22Rv1 (cell line): ENCODE data around the gene BTF3L4.

Experiments used
- ZFX ChIP-seq: fragments of 450-650 bp; IDR thresholded peaks from 2 replicates; pipeline ENCODE4 v1.6.1; 2017; ENCODE audit warnings: antibody characterized with exemption, borderline replicate concordance
- TF ChIP-seq, protein P1 (sequence below): fragments of 450-650 bp; IDR thresholded peaks from 2 replicates; pipeline ENCODE4 v1.5.1; 2017; ENCODE audit warnings: mild to moderate bottlenecking

DNA sequence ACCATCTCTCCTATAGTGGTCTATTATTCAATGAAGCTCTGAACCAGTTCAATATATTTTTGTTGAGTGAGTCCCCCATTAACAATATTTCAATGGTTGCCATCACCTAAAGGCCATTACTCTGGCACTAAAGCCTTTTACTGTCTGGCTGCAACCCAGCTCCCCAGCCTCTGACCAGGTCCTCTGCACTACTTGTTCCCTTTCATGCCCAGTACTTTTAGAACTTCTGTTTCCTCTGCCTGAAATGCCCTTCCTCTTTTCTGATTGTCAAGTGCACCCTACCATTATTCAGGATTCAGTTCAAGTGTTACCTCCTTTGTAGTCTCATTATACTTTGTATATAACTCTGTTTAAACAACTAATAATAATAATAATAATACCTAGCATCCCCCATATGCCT, 55.4 kb downstream of the BTF3L4 start:
- TF ChIP-seq, protein P1, sequence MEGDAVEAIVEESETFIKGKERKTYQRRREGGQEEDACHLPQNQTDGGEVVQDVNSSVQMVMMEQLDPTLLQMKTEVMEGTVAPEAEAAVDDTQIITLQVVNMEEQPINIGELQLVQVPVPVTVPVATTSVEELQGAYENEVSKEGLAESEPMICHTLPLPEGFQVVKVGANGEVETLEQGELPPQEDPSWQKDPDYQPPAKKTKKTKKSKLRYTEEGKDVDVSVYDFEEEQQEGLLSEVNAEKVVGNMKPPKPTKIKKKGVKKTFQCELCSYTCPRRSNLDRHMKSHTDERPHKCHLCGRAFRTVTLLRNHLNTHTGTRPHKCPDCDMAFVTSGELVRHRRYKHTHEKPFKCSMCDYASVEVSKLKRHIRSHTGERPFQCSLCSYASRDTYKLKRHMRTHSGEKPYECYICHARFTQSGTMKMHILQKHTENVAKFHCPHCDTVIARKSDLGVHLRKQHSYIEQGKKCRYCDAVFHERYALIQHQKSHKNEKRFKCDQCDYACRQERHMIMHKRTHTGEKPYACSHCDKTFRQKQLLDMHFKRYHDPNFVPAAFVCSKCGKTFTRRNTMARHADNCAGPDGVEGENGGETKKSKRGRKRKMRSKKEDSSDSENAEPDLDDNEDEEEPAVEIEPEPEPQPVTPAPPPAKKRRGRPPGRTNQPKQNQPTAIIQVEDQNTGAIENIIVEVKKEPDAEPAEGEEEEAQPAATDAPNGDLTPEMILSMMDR, result no peak
- TF ChIP-seq ZFX, result no peak
